ENCODE data around the gene DCLK3. TPM values are rescaled to one million over a fixed set of nuclear protein-coding genes. Genes with fewer than 3 reads are reported as not detected.

The DCLK3 gene
- total and polyA plus RNA-seq, 10 of the 15 experiments (the other 5 are each of a cell fraction or from before 2014, with no cell fraction given): not detected

DNA sequence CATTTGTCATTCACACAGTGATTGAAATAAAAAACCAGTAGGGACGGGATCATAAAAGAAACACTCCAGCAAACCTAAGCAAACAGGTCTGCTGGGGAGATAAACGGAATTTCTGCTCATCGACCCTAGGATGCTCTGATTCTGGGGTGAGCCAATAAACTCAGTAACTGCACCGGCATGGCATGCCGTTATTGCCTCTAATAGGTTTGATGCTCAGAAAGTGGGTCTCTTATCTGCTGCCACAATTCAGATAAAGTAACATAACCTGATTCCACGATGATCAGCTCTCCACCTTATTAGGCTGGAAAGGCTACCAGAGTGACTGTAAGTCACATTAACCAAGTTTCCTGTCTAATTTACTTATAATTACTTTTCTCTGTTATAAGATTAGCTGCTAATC is 19.6 kb downstream of the DCLK3 start (continued):
- TF ChIP-seq, protein P1, sequence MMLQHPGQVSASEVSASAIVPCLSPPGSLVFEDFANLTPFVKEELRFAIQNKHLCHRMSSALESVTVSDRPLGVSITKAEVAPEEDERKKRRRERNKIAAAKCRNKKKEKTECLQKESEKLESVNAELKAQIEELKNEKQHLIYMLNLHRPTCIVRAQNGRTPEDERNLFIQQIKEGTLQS (IDR thresholded peaks at IDR 0.05; ENCODE audit: borderline replicate concordance, extremely low read depth, low read depth, low read length): no peak
- no peak for TF ChIP-seq BHLHE40 (IDR thresholded peaks at IDR 0.05; ENCODE audit: borderline replicate concordance in 1 of 2, low read depth in 2 of 2, low read length in 1 of 2)

DNA sequence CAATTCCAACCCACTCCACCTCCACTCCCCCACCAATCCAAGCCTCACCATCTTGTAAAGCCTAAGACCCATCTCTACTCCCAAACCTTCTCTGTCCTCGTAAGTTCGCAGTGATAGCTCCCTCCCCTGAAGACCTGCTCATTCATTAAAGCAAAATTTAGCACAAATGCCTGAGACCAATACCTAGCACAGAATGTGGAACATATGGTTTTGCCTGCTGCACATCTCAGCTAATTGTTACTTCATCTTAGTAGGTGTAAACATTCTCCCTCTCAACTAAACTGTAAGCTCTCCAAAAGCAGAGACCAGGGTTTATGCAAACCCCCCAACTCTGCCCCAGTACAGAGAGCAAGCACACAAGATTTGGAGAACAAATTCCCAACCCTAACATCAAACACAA is 20.5 kb downstream of the DCLK3 start:
- 0% methylated on average over 2 of the region's 2 CpGs for WGBS (ENCODE audit: insufficient coverage, insufficient replicate concordance, low lambda C conversion rate, missing lambda C conversion rate)
- POLR2A ChIA-PET: interaction anchor here (0.7 kb wide), 1 partner anchor 58 kb away, joined by 3 read pairs; no protein-coding TSS in a partner anchor
- H3K27ac ChIP-seq (ENCODE audit: control insufficient read depth, insufficient read depth): no peak overlapping the region
- DNase-seq (ENCODE audit: low read depth, low spot score): no peak
- in situ Hi-C loops (cut with MboI) (loop anchor here (25.0 kb wide), 1 partner anchor 1043 kb away; no protein-coding TSS in a partner anchor), intact Hi-C loops (cut with micrococcal nuclease; ENCODE audit: unreplicated experiment) (no loop called here)
- no peak for FAIRE-seq
- RAD21 ChIA-PET (ENCODE audit: unreplicated experiment): no interaction called here
- H3K9me3 ChIP-seq (replicated peaks; ENCODE audit: control insufficient read depth, insufficient read depth, low read length): no peaks in the 10 kb centered on the region
- H3K27me3 ChIP-seq (replicated peaks in 1 of 2; ENCODE audit: control insufficient read depth in 2 of 2, insufficient read depth in 2 of 2, low read length in 1 of 2): peaks cover 1 to 4% of the 10 kb centered on the region in 2 experiments; a peak in 2 of 4 replicates
- no peaks in the 10 kb centered on the region for H3K79me2 ChIP-seq (ENCODE audit: control insufficient read depth, insufficient read depth, low read length)
- H2AFZ ChIP-seq (ENCODE audit: control insufficient read depth, low read depth, low read length): no peak overlapping the region
- SMC1A ChIA-PET (ENCODE audit: uncharacterized antibody, unreplicated experiment): interaction anchor here (2.0 kb wide), 1 partner anchor 9 kb away, joined by 6 read pairs; no protein-coding TSS in a partner anchor
- no TSS peak for BruUV-seq (replicated peaks)
- CTCF ChIA-PET: interaction anchor here (1.3 to 3.1 kb wide), 3 partner anchors 23 to 215 kb away, joined by 4 to 13 read pairs (median 4); no protein-coding TSS in a partner anchor
- no peak overlapping the region for H3K9ac ChIP-seq (ENCODE audit: control insufficient read depth, insufficient read depth, low read length)
- no peak overlapping the region for H3K4me2 ChIP-seq (ENCODE audit: control insufficient read depth, insufficient read depth)
- no peak overlapping the region for H3K4me3 ChIP-seq
- TF ChIP-seq, protein P2, sequence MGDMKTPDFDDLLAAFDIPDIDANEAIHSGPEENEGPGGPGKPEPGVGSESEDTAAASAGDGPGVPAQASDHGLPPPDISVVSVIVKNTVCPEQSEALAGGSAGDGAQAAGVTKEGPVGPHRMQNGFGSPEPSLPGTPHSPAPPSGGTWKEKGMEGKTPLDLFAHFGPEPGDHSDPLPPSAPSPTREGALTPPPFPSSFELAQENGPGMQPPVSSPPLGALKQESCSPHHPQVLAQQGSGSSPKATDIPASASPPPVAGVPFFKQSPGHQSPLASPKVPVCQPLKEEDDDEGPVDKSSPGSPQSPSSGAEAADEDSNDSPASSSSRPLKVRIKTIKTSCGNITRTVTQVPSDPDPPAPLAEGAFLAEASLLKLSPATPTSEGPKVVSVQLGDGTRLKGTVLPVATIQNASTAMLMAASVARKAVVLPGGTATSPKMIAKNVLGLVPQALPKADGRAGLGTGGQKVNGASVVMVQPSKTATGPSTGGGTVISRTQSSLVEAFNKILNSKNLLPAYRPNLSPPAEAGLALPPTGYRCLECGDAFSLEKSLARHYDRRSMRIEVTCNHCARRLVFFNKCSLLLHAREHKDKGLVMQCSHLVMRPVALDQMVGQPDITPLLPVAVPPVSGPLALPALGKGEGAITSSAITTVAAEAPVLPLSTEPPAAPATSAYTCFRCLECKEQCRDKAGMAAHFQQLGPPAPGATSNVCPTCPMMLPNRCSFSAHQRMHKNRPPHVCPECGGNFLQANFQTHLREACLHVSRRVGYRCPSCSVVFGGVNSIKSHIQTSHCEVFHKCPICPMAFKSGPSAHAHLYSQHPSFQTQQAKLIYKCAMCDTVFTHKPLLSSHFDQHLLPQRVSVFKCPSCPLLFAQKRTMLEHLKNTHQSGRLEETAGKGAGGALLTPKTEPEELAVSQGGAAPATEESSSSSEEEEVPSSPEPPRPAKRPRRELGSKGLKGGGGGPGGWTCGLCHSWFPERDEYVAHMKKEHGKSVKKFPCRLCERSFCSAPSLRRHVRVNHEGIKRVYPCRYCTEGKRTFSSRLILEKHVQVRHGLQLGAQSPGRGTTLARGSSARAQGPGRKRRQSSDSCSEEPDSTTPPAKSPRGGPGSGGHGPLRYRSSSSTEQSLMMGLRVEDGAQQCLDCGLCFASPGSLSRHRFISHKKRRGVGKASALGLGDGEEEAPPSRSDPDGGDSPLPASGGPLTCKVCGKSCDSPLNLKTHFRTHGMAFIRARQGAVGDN (IDR thresholded peaks at IDR 0.05): no peak
- no peak for TF ChIP-seq EP300 (IDR thresholded peaks at IDR 0.05; ENCODE audit: borderline replicate concordance in 1 of 2, control insufficient read depth in 1 of 2, low read depth in 2 of 2, low read length in 2 of 2)
- TF ChIP-seq HDAC6 (IDR thresholded peaks at IDR 0.05; ENCODE audit: unreplicated experiment): no peak
- no peak for TF ChIP-seq BHLHE40 (IDR thresholded peaks at IDR 0.05; ENCODE audit: borderline replicate concordance in 1 of 2, low read depth in 2 of 2, low read length in 1 of 2)
- TF ChIP-seq NFIC (IDR thresholded peaks at IDR 0.05; ENCODE audit: low read depth, low read length): no peak
- no peak for ATAC-seq
- H4K20me1 ChIP-seq (ENCODE audit: control insufficient read depth, insufficient read depth): no peaks in the 10 kb centered on the region
- H3K36me3 ChIP-seq (ENCODE audit: control insufficient read depth in 2 of 2, insufficient read depth in 2 of 2, low read length in 1 of 2): no peaks in the 10 kb centered on the region
- H3K4me1 ChIP-seq (ENCODE audit: control insufficient read depth, insufficient read depth, low read length): no peaks in the 10 kb centered on the region
